Neuron (in vitro differentiated cells): ENCODE data around the gene SRXN1.
"Not testable (repeated sequence)": the region's sequence is repeated elsewhere in the genome, so short reads cannot be mapped to it uniquely, and the experiment has no call there.

ENCODE experiments used
- H2AFZ ChIP-seq: one replicate; pipeline ENCODE4 v1.6.1; 2013; ENCODE audit warnings: low read depth, mild to moderate bottlenecking, inconsistent platforms, low read length, moderate library complexity
- H3K27me3 ChIP-seq: one replicate; pipeline ENCODE4 v1.6.1; 2013; ENCODE audit warnings: low read length; ENCODE audit not compliant: insufficient read depth
- H3K36me3 ChIP-seq: one replicate; pipeline ENCODE4 v1.6.1; 2013; ENCODE audit warnings: low read length; ENCODE audit not compliant: insufficient read depth
- H3K4me1 ChIP-seq: one replicate; pipeline ENCODE4 v1.6.1; 2013; ENCODE audit warnings: low read length; ENCODE audit not compliant: insufficient read depth
- H3K4me3 ChIP-seq: 2 replicates; pipeline ENCODE4 v1.5.1; 2013; ENCODE audit warnings: mild to moderate bottlenecking, low read length, moderate library complexity
- H3K9me3 ChIP-seq: one replicate; pipeline ENCODE4 v1.6.1; 2013; ENCODE audit warnings: low read length

The SRXN1 gene

GRCh38 chr20:653110-653589, at the start of gene SRXN1:
Gene SRXN1, minus strand, starts transcription at chr20:653200. Its CDS starts 15 bp downstream, at chr20:653185.
- Histone ChIP-seq H3K4me3 (peak within 1 kb of the TSS; percentile 69), H3K27me3 (peaks cover 11% of the 10 kb centered on the region), H3K9me3 (no peaks in the 10 kb centered on the region)

GRCh38 chr20:701401-702129, 48.6 kb upstream of the SRXN1 start:
- Histone ChIP-seq H3K4me1 (peaks cover 7% of the 10 kb centered on the region), H3K27me3 (peaks cover 36% of the 10 kb centered on the region), H3K36me3 (no peaks in the 10 kb centered on the region), H3K9me3 (no peaks in the 10 kb centered on the region), H2AFZ (no peak overlapping the region), H3K4me3 (no peak overlapping the region)

More at GRCh38 chr20:653110-653589, at the start of gene SRXN1:
- H2AFZ ChIP-seq: peak within 1 kb of the TSS; percentile 84
- H3K36me3 ChIP-seq: peaks cover 7% of the 10 kb centered on the region
- peaks cover 11% of the 10 kb centered on the region for H3K4me1 ChIP-seq

GRCh38 chr20:699811-700338, 46.9 kb upstream of the SRXN1 start:
- H3K9me3 ChIP-seq: no peaks in the 10 kb centered on the region
- peaks cover 30% of the 10 kb centered on the region for H3K27me3 ChIP-seq
- no peak overlapping the region for H2AFZ ChIP-seq
- no peak overlapping the region for H3K4me3 ChIP-seq
- H3K4me1 ChIP-seq: peaks cover 7% of the 10 kb centered on the region
- H3K36me3 ChIP-seq: no peaks in the 10 kb centered on the region

DNA sequence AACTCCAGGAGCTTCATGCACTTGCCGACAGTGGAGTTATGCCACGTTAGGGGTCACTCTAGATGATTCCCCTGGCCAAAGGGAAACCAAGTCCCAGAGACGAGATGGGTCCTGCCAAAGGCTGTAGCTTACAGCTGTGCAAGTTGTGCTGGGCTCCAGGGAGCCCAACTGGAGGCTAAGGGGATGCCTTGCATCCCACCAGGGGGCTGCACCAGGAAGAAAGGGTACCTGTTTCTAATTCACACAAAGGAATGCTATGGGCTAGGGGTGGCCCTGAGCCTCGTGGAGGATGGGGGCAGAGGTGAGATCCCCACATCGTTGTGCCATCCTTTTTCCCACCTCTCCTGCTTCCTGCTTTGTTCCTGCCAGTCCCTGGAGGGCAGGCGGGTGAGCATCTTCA, 46.3 kb upstream of the SRXN1 start:
- peaks cover 7% of the 10 kb centered on the region for H3K4me1 ChIP-seq
- peaks cover 27% of the 10 kb centered on the region for H3K27me3 ChIP-seq
- H3K36me3 ChIP-seq: no peaks in the 10 kb centered on the region
- H2AFZ ChIP-seq: no peak overlapping the region
- H3K4me3 ChIP-seq: no peak overlapping the region
- no peaks in the 10 kb centered on the region for H3K9me3 ChIP-seq

GRCh38 chr20:698276-698675, 45.3 kb upstream of the SRXN1 start:
- Histone ChIP-seq H3K27me3 (peaks cover 17% of the 10 kb centered on the region), H3K4me3 (no peak overlapping the region), H3K36me3 (no peaks in the 10 kb centered on the region), H2AFZ (no peak overlapping the region), H3K4me1 (peaks cover 7% of the 10 kb centered on the region), H3K9me3 (no peaks in the 10 kb centered on the region)

GRCh38 chr20:697826-698225, 44.8 kb upstream of the SRXN1 start:
- Histone ChIP-seq H3K4me3 (no peak overlapping the region), H3K27me3 (peaks cover 14% of the 10 kb centered on the region), H3K36me3 (no peaks in the 10 kb centered on the region), H3K4me1 (peaks cover 7% of the 10 kb centered on the region), H2AFZ (no peak overlapping the region), H3K9me3 (no peaks in the 10 kb centered on the region)

- Histone ChIP-seq H3K4me1 (peaks cover 6% of the 10 kb centered on the region), H2AFZ (no peak overlapping the region), H3K9me3 (no peaks in the 10 kb centered on the region), H3K4me3 (no peak overlapping the region), H3K36me3 (no peaks in the 10 kb centered on the region), H3K27me3 (peaks cover 14% of the 10 kb centered on the region)
These were observed 42.3 kb upstream of the SRXN1 start for GRCh38 chr20:695165-695866.

GRCh38 chr20:694496-694895, 41.5 kb upstream of the SRXN1 start:
- no peak overlapping the region for H2AFZ ChIP-seq
- H3K4me1 ChIP-seq: peaks cover under 1% of the 10 kb centered on the region
- H3K36me3 ChIP-seq: no peaks in the 10 kb centered on the region
- no peak overlapping the region for H3K4me3 ChIP-seq
- no peaks in the 10 kb centered on the region for H3K9me3 ChIP-seq
- H3K27me3 ChIP-seq: peaks cover 14% of the 10 kb centered on the region

DNA sequence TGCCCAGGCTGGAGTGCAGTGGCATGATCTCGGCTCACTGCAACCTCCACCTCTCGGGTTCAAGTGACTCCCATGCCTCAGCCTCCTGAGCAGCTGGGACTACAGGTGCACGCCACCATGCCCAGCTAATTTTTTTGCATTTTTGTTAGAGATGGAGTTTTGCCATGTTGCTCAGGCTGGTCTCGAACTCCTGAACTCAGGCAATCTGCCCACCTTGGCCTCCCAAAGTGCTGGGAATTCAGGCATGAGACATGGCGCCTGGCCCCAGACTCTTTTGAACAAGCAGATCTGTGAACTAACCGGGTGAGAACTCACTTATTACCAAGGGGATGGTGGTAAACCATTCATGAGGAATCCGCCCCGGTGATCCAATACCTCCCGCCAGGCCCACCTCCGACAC, 40.8 kb upstream of the SRXN1 start:
- peaks cover 14% of the 10 kb centered on the region for H3K27me3 ChIP-seq
- H3K4me1 ChIP-seq, H2AFZ ChIP-seq, H3K4me3 ChIP-seq, H3K9me3 ChIP-seq, H3K36me3 ChIP-seq: not testable (repeated sequence)

DNA sequence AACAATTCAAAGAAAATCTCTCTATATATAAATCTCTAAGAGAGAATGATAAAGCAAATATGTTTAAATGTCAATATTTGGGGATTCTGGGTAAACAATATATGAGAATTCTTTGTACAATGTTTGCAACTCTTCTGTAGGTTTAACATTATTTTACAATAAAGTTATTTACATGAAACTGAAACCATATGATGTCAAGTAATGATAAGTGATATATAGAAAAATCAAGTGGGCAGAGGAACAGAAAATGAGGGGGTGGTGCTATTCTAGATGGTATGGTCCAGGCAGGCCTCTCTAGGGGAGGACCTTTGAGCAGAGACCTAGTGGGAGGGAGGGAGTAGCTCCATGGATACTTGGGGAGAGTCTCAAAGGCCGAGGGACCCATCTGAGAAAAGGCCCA, 39.0 kb upstream of the SRXN1 start:
- Histone ChIP-seq H3K27me3 (peaks cover 7% of the 10 kb centered on the region), H3K9me3 (no peaks in the 10 kb centered on the region), H3K4me1 (peaks cover 12% of the 10 kb centered on the region), H2AFZ (no peak overlapping the region), H3K36me3 (no peaks in the 10 kb centered on the region), H3K4me3 (no peak overlapping the region)

DNA sequence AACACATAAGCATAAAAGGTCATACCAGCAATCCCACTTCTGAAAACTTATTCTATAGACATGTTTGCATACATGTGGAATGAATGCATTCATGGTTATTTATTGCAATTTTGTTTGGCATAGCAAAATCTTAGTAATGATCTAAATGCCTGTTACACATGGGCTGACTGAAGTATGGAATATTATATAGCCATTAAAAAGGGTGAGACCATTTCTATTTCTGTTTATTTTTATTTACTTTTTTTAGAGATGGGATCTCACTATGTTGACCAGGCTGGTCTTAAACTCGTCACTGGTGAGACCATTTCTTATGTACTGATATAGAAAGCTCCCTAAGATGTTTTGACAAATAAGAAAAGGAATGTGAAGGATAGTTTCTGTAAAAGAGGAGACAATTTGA, 36.9 kb upstream of the SRXN1 start:
- peaks cover 3% of the 10 kb centered on the region for H3K27me3 ChIP-seq
- no peak overlapping the region for H3K4me3 ChIP-seq
- no peak overlapping the region for H2AFZ ChIP-seq
- no peaks in the 10 kb centered on the region for H3K36me3 ChIP-seq
- no peaks in the 10 kb centered on the region for H3K9me3 ChIP-seq
- peaks cover 12% of the 10 kb centered on the region for H3K4me1 ChIP-seq

GRCh38 chr20:689348-689747, 36.3 kb upstream of the SRXN1 start:
- no peaks in the 10 kb centered on the region for H3K36me3 ChIP-seq
- H3K9me3 ChIP-seq: no peaks in the 10 kb centered on the region
- H3K4me3 ChIP-seq: no peak overlapping the region
- no peak overlapping the region for H2AFZ ChIP-seq
- peaks cover 3% of the 10 kb centered on the region for H3K27me3 ChIP-seq
- H3K4me1 ChIP-seq: peaks cover 12% of the 10 kb centered on the region

DNA sequence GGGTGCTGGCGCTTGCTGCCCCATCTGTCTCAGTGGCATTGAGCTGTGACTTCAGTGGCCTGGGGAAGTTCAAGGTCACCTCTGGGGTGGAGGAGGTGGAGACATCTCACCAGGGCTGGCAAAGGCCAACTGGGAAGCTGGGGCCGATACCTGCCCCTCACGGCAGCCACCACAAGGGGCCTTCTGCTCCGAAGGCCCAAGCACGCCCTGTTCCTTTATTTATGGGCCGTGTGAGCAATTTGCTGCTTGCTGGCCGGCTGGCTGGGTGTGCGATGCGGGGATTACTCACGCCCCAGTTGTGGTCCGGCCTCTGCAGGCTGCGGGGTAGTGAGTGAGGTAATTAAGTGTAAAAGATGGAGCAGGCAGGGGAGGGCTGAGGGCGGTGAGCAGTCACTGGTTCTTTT, 35.8 kb upstream of the SRXN1 start:
- H3K4me3 ChIP-seq: no peak overlapping the region
- H3K36me3 ChIP-seq: no peaks in the 10 kb centered on the region
- peaks cover 3% of the 10 kb centered on the region for H3K27me3 ChIP-seq
- H3K4me1 ChIP-seq: peaks cover 12% of the 10 kb centered on the region
- no peaks in the 10 kb centered on the region for H3K9me3 ChIP-seq
- H2AFZ ChIP-seq: no peak overlapping the region
